Measurements from ENCODE around the gene EIF4A3.

The EIF4A3 gene

DNA sequence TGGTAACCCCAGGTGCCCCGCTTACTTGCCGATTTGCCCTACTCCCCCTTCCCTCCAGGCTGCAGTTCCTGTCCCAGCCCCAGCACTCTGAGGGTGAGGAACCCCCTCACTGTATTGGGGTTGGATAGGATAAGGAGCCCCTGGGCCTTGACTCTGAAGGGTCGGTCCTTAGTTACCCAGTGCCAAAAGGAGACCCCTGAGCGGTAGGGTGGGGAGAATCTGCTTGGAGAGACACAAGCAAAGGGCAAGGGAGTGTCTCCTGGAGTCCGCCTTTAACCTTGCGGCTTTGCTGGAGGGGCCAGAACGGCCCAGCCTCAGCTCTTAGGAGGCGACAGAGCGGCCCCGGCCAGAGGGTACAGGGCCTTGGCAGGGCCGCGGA is 35.9 kb upstream of the EIF4A3 start:
- Histone ChIP-seq H3K4me3 (no peak overlapping the region), H3K9me3 (no peaks in the 10 kb centered on the region), H3K27me3 (ENCODE audit: low read depth) (no peaks in the 10 kb centered on the region), H3K4me1 (no peaks in the 10 kb centered on the region), H3K36me3 (replicated peaks) (no peaks in the 10 kb centered on the region)
- no peak for DNase-seq (ENCODE audit: low spot score in 2 of 2)
- in situ Hi-C loops (cut with MboI; ENCODE audit: low sequenced_read_pairs) = no loop called here

- no peaks in the 10 kb centered on the region for H3K4me1 ChIP-seq
- in situ Hi-C loops (cut with MboI; ENCODE audit: low sequenced_read_pairs) = no loop called here
- no peak overlapping the region for H3K4me3 ChIP-seq
- H3K27me3 ChIP-seq (ENCODE audit: low read depth) = no peaks in the 10 kb centered on the region
- no peaks in the 10 kb centered on the region for H3K36me3 ChIP-seq (replicated peaks)
- no peak for DNase-seq (ENCODE audit: low spot score in 2 of 2)
- H3K9me3 ChIP-seq = no peaks in the 10 kb centered on the region
Measured at GRCh38 chr17:80182118-80182844, 35.4 kb upstream of the EIF4A3 start.

DNA sequence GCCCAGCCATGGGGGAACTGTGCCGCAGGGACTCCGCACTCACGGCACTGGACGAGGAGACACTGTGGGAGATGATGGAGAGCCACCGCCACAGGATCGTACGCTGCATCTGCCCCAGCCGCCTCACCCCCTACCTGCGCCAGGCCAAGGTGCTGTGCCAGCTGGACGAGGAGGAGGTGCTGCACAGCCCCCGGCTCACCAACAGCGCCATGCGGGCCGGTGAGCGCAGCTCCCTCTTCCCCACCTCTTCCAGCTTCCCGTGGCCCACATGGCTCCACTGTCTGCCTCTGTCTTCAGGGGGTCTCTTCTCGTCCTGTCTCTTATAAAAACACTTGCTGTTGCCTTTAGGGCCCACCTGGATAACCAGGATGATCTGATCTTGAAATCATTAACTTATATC is 34.5 kb upstream of the EIF4A3 start:
- Histone ChIP-seq H3K27me3 (ENCODE audit: low read depth) (no peaks in the 10 kb centered on the region), H3K4me3 (no peak overlapping the region), H3K9me3 (no peaks in the 10 kb centered on the region), H3K4me1 (no peaks in the 10 kb centered on the region), H3K36me3 (replicated peaks) (no peaks in the 10 kb centered on the region)
- in situ Hi-C loops (cut with MboI; ENCODE audit: low sequenced_read_pairs) = no loop called here
- DNase-seq (ENCODE audit: low spot score in 2 of 2) = no peak

DNA sequence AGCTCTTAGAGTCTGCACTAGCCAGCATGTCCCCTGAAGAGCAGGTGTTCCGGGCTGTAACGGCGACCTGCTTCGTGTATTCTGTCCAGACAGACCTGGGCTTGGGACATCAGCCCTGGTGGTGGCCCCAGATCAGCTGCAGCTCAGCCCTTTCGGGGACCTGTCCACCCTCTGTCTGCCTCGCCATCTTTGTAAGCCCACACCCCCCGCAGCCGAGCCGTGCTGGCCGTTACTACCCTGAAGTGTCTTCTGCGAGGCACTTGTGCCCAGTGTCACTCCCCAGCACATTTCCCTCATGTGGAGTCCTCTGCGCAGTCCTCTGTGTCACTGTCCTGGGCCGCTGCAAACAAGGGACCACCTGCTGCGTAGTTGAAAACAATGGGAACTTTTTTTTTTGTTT is 33.3 kb upstream of the EIF4A3 start:
- in situ Hi-C loops (cut with MboI; ENCODE audit: low sequenced_read_pairs) = no loop called here
- H3K36me3 ChIP-seq (replicated peaks) = no peaks in the 10 kb centered on the region
- H3K27me3 ChIP-seq (ENCODE audit: low read depth) = no peaks in the 10 kb centered on the region
- no peak for DNase-seq (ENCODE audit: low spot score in 2 of 2)
- H3K4me1 ChIP-seq = no peaks in the 10 kb centered on the region
- H3K9me3 ChIP-seq = no peaks in the 10 kb centered on the region
- no peak overlapping the region for H3K4me3 ChIP-seq

GRCh38 chr17:80177986-80178595 is 31.2 kb upstream of the EIF4A3 start:
- Histone ChIP-seq H3K4me1 (no peaks in the 10 kb centered on the region), H3K9me3 (no peaks in the 10 kb centered on the region), H3K4me3 (no peak overlapping the region), H3K27me3 (ENCODE audit: low read depth) (no peaks in the 10 kb centered on the region), H3K36me3 (replicated peaks) (no peaks in the 10 kb centered on the region)
- in situ Hi-C loops (cut with MboI; ENCODE audit: low sequenced_read_pairs) = no loop called here
- DNase-seq (ENCODE audit: low spot score in 2 of 2) = no peak

- DNase-seq (ENCODE audit: low spot score in 2 of 2) = no peak
- in situ Hi-C loops (cut with MboI; ENCODE audit: low sequenced_read_pairs) = no loop called here
- H3K27me3 ChIP-seq (ENCODE audit: low read depth) = no peaks in the 10 kb centered on the region
Measured at GRCh38 chr17:80176757-80177156, 29.8 kb upstream of the EIF4A3 start.

DNA sequence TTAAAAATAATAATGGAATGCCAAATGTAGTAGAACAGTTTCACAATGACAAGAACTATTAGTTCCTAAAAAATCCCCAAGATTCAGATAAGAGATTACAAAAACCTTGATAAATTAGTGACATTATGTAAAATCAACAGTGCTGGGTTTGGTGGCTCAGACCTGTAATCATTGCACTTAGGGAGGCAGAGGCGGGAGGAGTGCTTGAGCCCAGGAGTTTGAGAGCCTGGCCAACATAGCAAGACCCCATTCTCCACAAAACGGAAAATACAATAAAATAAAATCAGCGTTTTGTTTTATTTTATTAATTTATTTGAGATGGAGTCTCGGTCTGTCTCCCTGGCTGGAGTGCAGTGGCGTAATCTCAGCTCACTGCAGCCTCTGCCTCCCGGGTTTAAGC is 27.0 kb upstream of the EIF4A3 start:
- DNase-seq (ENCODE audit: low spot score in 2 of 2) = no peak
- no peaks in the 10 kb centered on the region for H3K9me3 ChIP-seq
- no peak overlapping the region for H3K4me3 ChIP-seq
- no peaks in the 10 kb centered on the region for H3K36me3 ChIP-seq (replicated peaks)
- in situ Hi-C loops (cut with MboI; ENCODE audit: low sequenced_read_pairs) = no loop called here
- no peaks in the 10 kb centered on the region for H3K4me1 ChIP-seq
- no peaks in the 10 kb centered on the region for H3K27me3 ChIP-seq (ENCODE audit: low read depth)

More at GRCh38 chr17:80176757-80177156, 29.8 kb upstream of the EIF4A3 start:
- H3K36me3 ChIP-seq (replicated peaks) = no peaks in the 10 kb centered on the region
- H3K4me1 ChIP-seq = no peaks in the 10 kb centered on the region
- no peak overlapping the region for H3K4me3 ChIP-seq
- H3K9me3 ChIP-seq = no peaks in the 10 kb centered on the region

GRCh38 chr17:80173126-80173525 is 26.2 kb upstream of the EIF4A3 start:
- H3K36me3 ChIP-seq (replicated peaks) = no peaks in the 10 kb centered on the region
- no peaks in the 10 kb centered on the region for H3K4me1 ChIP-seq
- no peak overlapping the region for H3K4me3 ChIP-seq
- DNase-seq (ENCODE audit: low spot score in 2 of 2) = no peak
- in situ Hi-C loops (cut with MboI; ENCODE audit: low sequenced_read_pairs) = no loop called here
- no peaks in the 10 kb centered on the region for H3K27me3 ChIP-seq (ENCODE audit: low read depth)
- no peaks in the 10 kb centered on the region for H3K9me3 ChIP-seq

- no peaks in the 10 kb centered on the region for H3K36me3 ChIP-seq (replicated peaks)
- H3K4me1 ChIP-seq = no peaks in the 10 kb centered on the region
- no peak for DNase-seq (ENCODE audit: low spot score in 2 of 2)
- no peaks in the 10 kb centered on the region for H3K9me3 ChIP-seq
- H3K4me3 ChIP-seq = no peak overlapping the region
- H3K27me3 ChIP-seq (ENCODE audit: low read depth) = no peaks in the 10 kb centered on the region
- in situ Hi-C loops (cut with MboI; ENCODE audit: low sequenced_read_pairs) = no loop called here
Measured at GRCh38 chr17:80171681-80172080, 24.8 kb upstream of the EIF4A3 start.

GRCh38 chr17:80169784-80170500 is 23.0 kb upstream of the EIF4A3 start, which contains the start of gene CARD14:
Gene CARD14, plus strand, starts transcription at chr17:80170030. Its CDS starts 11,409 bp downstream, at chr17:80181439.
- in situ Hi-C loops (cut with MboI; ENCODE audit: low sequenced_read_pairs) = no loop called here
- Histone ChIP-seq H3K4me3 (no peak within 1 kb of the TSS), H3K27me3 (ENCODE audit: low read depth) (no peaks in the 10 kb centered on the region), H3K36me3 (replicated peaks) (no peaks in the 10 kb centered on the region), H3K9me3 (no peaks in the 10 kb centered on the region), H3K4me1 (no peaks in the 10 kb centered on the region)
- DNase-seq (ENCODE audit: low spot score in 2 of 2) = no peak

DNA sequence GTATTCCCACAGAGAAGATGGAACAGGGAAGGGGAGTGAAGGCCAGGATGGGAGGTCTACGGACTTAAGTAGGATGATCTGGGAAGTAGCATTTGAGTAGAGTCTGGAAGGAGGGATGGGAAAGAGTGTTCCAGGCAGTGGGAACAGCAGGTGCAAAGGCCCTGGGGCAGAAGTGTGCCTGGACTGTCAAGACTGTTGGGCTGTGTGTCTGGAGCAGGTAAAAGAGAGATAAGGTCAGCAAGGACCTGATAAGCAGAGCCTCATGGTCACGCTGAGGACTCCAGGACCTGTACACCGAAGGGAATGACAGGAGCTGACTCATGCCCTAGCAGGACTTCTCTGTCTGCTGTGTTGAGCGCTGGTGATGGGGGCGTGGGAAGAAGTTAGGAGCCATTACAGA is 22.2 kb upstream of the EIF4A3 start:
- H3K4me3 ChIP-seq = no peak overlapping the region
- no peaks in the 10 kb centered on the region for H3K27me3 ChIP-seq (ENCODE audit: low read depth)
- in situ Hi-C loops (cut with MboI; ENCODE audit: low sequenced_read_pairs) = no loop called here
- H3K9me3 ChIP-seq = no peaks in the 10 kb centered on the region
- DNase-seq (ENCODE audit: low spot score in 2 of 2) = no peak
- H3K36me3 ChIP-seq (replicated peaks) = no peaks in the 10 kb centered on the region
- H3K4me1 ChIP-seq = no peaks in the 10 kb centered on the region

DNA sequence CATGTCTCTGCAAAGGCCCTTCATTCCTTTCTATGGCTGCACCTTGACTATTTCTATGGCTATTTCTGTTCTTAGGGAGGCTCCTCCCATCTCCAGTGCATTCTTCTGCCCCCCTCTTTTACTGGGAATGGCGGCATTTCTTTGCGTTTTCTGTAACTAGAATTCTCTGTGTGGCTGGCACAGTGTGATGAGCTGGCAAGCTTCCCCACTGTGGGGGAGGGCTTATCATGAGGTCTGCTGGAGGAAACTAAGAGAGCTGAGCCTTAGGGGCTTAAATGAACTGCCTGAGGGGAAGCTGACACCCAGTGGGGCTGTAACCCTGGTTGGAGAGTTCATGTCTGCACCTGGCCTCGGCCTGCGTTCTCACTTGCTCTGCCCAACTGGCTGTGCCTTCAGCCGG is 21.4 kb upstream of the EIF4A3 start:
- Histone ChIP-seq H3K27me3 (ENCODE audit: low read depth) (no peaks in the 10 kb centered on the region), H3K36me3 (replicated peaks) (no peaks in the 10 kb centered on the region), H3K9me3 (no peaks in the 10 kb centered on the region), H3K4me1 (no peaks in the 10 kb centered on the region), H3K4me3 (no peak overlapping the region)
- in situ Hi-C loops (cut with MboI; ENCODE audit: low sequenced_read_pairs) = no loop called here
- no peak for DNase-seq (ENCODE audit: low spot score in 2 of 2)

- in situ Hi-C loops (cut with MboI; ENCODE audit: low sequenced_read_pairs) = no loop called here
- no peaks in the 10 kb centered on the region for H3K36me3 ChIP-seq (replicated peaks)
- no peaks in the 10 kb centered on the region for H3K27me3 ChIP-seq (ENCODE audit: low read depth)
- H3K4me3 ChIP-seq = no peak overlapping the region
- H3K4me1 ChIP-seq = no peaks in the 10 kb centered on the region
- DNase-seq (ENCODE audit: low spot score in 2 of 2) = no peak
- H3K9me3 ChIP-seq = no peaks in the 10 kb centered on the region
Measured at GRCh38 chr17:80166446-80166845, 19.5 kb upstream of the EIF4A3 start.

DNA sequence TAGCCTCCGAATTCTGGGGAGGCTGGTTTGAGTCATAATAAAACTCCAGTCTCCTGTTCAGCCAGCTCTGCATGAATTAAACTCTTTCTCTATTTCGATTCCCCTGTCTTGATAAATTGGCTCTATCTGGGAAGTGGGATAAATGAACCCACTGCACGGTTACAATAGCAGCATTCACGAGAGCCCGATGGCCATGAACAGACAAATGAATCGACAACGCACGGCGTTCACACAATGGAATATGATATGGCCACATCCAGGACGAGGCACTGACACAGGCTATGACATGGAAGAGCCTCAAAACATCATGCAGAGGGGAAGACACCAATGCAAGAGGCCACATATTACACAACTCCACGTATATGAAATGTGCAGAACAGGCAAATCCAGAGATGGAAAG is 17.3 kb upstream of the EIF4A3 start:
- Histone ChIP-seq H3K27me3 (ENCODE audit: low read depth) (no peaks in the 10 kb centered on the region), H3K36me3 (replicated peaks) (no peaks in the 10 kb centered on the region), H3K4me3 (no peak overlapping the region), H3K9me3 (no peaks in the 10 kb centered on the region), H3K4me1 (peaks cover 8% of the 10 kb centered on the region; the same call in 1 of the 2 replicates)
- in situ Hi-C loops (cut with MboI; ENCODE audit: low sequenced_read_pairs) = no loop called here
- no peak for DNase-seq (ENCODE audit: low spot score in 2 of 2)
